Measurements from ENCODE around the gene ELMO2. TPM values are rescaled to one million over a fixed set of nuclear protein-coding genes. Genes with fewer than 3 reads are reported as not detected.

The ELMO2 gene
- total and polyA plus RNA-seq, 2 of the 4 experiments (the other 2 are of a cell fraction): 29.2 to 52.7 TPM

GRCh38 chr20:46327557-46327956 is 78.9 kb downstream of the ELMO2 start:
- H3K18ac ChIP-seq (ENCODE audit: low read depth, low read length): no peak overlapping the region
- ChIA-PET POLR2A (ENCODE audit: unreplicated experiment) (no interaction called here), CTCF (no interaction called here)
- H3K4me3 ChIP-seq (ENCODE audit: insufficient read depth, low read depth, low read length): no peak overlapping the region
- no peak overlapping the region for H2AK5ac ChIP-seq (ENCODE audit: low read depth, low read length)
- no peak overlapping the region for H4K91ac ChIP-seq (ENCODE audit: insufficient read depth, low read depth, low read length)
- no peaks in the 10 kb centered on the region for H3K9me1 ChIP-seq (ENCODE audit: insufficient read depth, low read length)
- no peak overlapping the region for H2AK9ac ChIP-seq (replicated peaks; ENCODE audit: low read depth, low read length, poor library complexity)
- no peak overlapping the region for H4K8ac ChIP-seq (ENCODE audit: low read depth in 2 of 2, low read length in 2 of 2)
- no peak overlapping the region for H2BK5ac ChIP-seq (ENCODE audit: low read depth, low read length, poor library complexity, severe bottlenecking)
- H2AFZ ChIP-seq (replicated peaks; ENCODE audit: low read length, poor library complexity): no peak overlapping the region
- no peak overlapping the region for H3K56ac ChIP-seq (ENCODE audit: extremely low read depth, insufficient read depth, low read length)
- H3K4me1 ChIP-seq (ENCODE audit: control insufficient read depth, insufficient read depth, low read length): no peaks in the 10 kb centered on the region
- H2BK120ac ChIP-seq (ENCODE audit: low read depth, low read length): no peak overlapping the region
- H2BK20ac ChIP-seq (ENCODE audit: low read depth, low read length): no peak overlapping the region
- no peaks in the 10 kb centered on the region for H3K36me3 ChIP-seq (ENCODE audit: control insufficient read depth, insufficient read depth, low read length)
- in situ Hi-C loops (cut with MboI; ENCODE audit: low sequenced_read_pairs) (no loop called here), dilution Hi-C loops (cut with HindIII; ENCODE audit: low sequenced_read_pairs, unreplicated experiment) (no loop called here), intact Hi-C loops (cut with micrococcal nuclease) (loop anchor here (5.0 kb wide), 1 partner anchor 195 kb away; no protein-coding TSS in a partner anchor)
- no peaks in the 10 kb centered on the region for H4K20me1 ChIP-seq (ENCODE audit: insufficient read depth, low read length)
- no peak for DNase-seq
- no peak for ATAC-seq (ENCODE audit: low read depth)
- no peak overlapping the region for H3K14ac ChIP-seq (replicated peaks; ENCODE audit: low read depth, low read length)
- WGBS, 2 experiments (ENCODE audit: extremely low coverage in 2 of 2, insufficient read length in 1 of 2): 60% methylated on average over 1 of the region's 6 CpGs; no CpG with 5 or more reads in 1 of the 2 experiments
- H3K27me3 ChIP-seq (ENCODE audit: control insufficient read depth, insufficient read depth, low read length): peaks cover 58% of the 10 kb centered on the region
- BruUV-seq (replicated peaks): no TSS peak
- H3K4me2 ChIP-seq (ENCODE audit: low read depth, low read length): no peak overlapping the region
- no peak overlapping the region for H3K23ac ChIP-seq (ENCODE audit: low read depth, low read length)
- no peak overlapping the region for H4K5ac ChIP-seq (ENCODE audit: low read depth, low read length)
- H3K9me3 ChIP-seq (ENCODE audit: control insufficient read depth, insufficient read depth, low read length): no peaks in the 10 kb centered on the region
- H3K27ac ChIP-seq (ENCODE audit: insufficient read depth, low read length): no peak overlapping the region
- H2BK15ac ChIP-seq (ENCODE audit: low read depth, low read length): no peak overlapping the region
- no peak overlapping the region for H3K4ac ChIP-seq (ENCODE audit: low read depth, low read length)
- no peak overlapping the region for H3K9ac ChIP-seq (ENCODE audit: low read depth, low read length)
- TF ChIP-seq RCOR1 (IDR thresholded peaks at IDR 0.05; ENCODE audit: insufficient replicate concordance, low read length) (no peak), MAZ (IDR thresholded peaks at IDR 0.05; ENCODE audit: borderline replicate concordance, low read depth, low read length) (no peak), RAD21 (IDR thresholded peaks at IDR 0.05; ENCODE audit: low read length) (no peak), BHLHE40 (IDR thresholded peaks at IDR 0.05; ENCODE audit: low read depth, low read length) (no peak), MXI1 (IDR thresholded peaks at IDR 0.05; ENCODE audit: borderline replicate concordance, low read depth, low read length) (no peak), ELK1 (IDR thresholded peaks at IDR 0.05; ENCODE audit: borderline replicate concordance, low read depth, low read length) (no peak), CHD1 (IDR thresholded peaks at IDR 0.05; ENCODE audit: low read depth, low read length) (no peak), RFX5 (IDR thresholded peaks at IDR 0.05; ENCODE audit: low read depth, low read length) (no peak), CTCF (conservative IDR thresholded peaks at IDR 0.05; ENCODE audit: low read depth, low read length) (no peak), FOS (IDR thresholded peaks at IDR 0.05; ENCODE audit: low read depth, low read length) (no peak), POLR2A (IDR thresholded peaks at IDR 0.05; ENCODE audit: low read depth, low read length) (no peak), USF2 (IDR thresholded peaks at IDR 0.05; ENCODE audit: low read depth, low read length) (no peak), MAFK (IDR thresholded peaks at IDR 0.05; ENCODE audit: low read depth, low read length) (no peak), NFE2L2 (IDR thresholded peaks at IDR 0.05; ENCODE audit: low read depth, low read length) (no peak), CEBPB (IDR thresholded peaks at IDR 0.05; ENCODE audit: low read depth, low read length) (no peak)
- H3K79me1 ChIP-seq (ENCODE audit: low read depth in 1 of 2, low read length in 2 of 2): no peaks in the 10 kb centered on the region
